D721Med (cell line): ENCODE measurements around the gene ANKS1B.

Experiments used
- DNase-seq: peaks from one replicate; pipeline ENCODE4 v3.0.0; 2011; ENCODE audit warnings: low spot score; ENCODE audit not compliant: insufficient read length
- FAIRE-seq: peaks from 2 replicates; lab custom pipeline; 2011; peaks lifted over from hg19 to GRCh38; lab: Jason Lieb, UNC
- CTCF ChIP-seq: IDR thresholded peaks from 2 replicates; pipeline ENCODE4 v1.5.1; 2012; ENCODE audit warnings: mild to moderate bottlenecking, control low read depth; ENCODE audit not compliant: insufficient read depth; ENCODE audit errors: missing control alignments

Gene ANKS1B

GRCh38 chr12:98990648-98991047 is 994.1 kb downstream of the ANKS1B start:
- TF ChIP-seq CTCF = no peak
- FAIRE-seq (no peak), DNase-seq (no peak)

GRCh38 chr12:98985156-98985555 is 999.6 kb downstream of the ANKS1B start:
- no peak for FAIRE-seq
- no peak for TF ChIP-seq CTCF
- DNase-seq = no peak

GRCh38 chr12:98983647-98984046 is 1001.1 kb downstream of the ANKS1B start:
- FAIRE-seq = no peak
- DNase-seq = no peak
- TF ChIP-seq CTCF = no peak

- FAIRE-seq (no peak), DNase-seq (no peak)
- TF ChIP-seq CTCF = no peak
Measured at GRCh38 chr12:98980508-98980907, 1004.2 kb downstream of the ANKS1B start.

- no peak for DNase-seq
- FAIRE-seq = no peak
- no peak for TF ChIP-seq CTCF
Measured at GRCh38 chr12:98977186-98977585, 1007.5 kb downstream of the ANKS1B start.

- FAIRE-seq = no peak
- no peak for DNase-seq
- no peak for TF ChIP-seq CTCF
Measured at GRCh38 chr12:98974767-98975381, 1009.9 kb downstream of the ANKS1B start.

- TF ChIP-seq CTCF = no peak
- DNase-seq (no peak), FAIRE-seq (no peak)
Measured at GRCh38 chr12:98973395-98973794, 1011.3 kb downstream of the ANKS1B start.
